Measurements from ENCODE around the gene FAM210B.
"Not testable (repeated sequence)": the region's sequence is repeated elsewhere in the genome, so short reads cannot be mapped to it uniquely, and the experiment has no call there.

Gene FAM210B, protein sequence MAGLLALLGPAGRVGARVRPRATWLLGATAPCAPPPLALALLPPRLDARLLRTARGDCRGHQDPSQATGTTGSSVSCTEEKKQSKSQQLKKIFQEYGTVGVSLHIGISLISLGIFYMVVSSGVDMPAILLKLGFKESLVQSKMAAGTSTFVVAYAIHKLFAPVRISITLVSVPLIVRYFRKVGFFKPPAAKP

DNA sequence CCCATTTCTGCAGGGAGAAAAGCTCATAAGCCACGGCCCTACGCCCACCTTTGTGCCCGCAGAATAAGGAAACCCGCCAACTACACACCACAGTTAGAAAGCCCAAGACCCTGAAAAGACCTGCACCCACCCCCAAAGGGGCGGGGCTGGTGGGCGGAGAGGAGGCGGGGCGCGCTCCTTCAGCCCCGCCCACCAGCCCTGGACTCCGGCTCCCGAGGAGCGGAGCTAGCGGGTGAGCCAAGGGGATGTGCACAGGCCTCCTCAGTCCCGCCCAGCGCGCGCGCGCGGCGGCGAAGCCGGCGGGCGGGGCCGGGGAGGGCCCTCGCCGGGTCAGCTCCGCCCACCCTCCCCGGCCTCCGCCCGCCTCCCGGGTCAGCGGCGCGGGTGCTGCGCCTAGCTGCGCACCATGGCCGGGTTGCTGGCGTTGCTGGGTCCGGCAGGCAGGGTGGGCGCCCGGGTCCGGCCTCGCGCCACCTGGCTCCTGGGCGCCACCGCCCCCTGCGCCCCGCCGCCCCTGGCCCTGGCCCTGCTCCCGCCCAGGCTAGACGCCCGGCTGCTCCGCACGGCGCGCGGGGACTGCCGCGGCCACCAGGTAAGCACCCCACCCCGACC lies at the start of gene FAM210B:
Gene FAM210B (plus strand): TSS at position 375 of the 612 bp plus-strand sequence. CDS start 32 bp downstream, at position 407.
- peak; percentile 100 for DNase-seq (ENCODE audit: insufficient read length, low spot score)
- peak; percentile 98 for FAIRE-seq

DNA sequence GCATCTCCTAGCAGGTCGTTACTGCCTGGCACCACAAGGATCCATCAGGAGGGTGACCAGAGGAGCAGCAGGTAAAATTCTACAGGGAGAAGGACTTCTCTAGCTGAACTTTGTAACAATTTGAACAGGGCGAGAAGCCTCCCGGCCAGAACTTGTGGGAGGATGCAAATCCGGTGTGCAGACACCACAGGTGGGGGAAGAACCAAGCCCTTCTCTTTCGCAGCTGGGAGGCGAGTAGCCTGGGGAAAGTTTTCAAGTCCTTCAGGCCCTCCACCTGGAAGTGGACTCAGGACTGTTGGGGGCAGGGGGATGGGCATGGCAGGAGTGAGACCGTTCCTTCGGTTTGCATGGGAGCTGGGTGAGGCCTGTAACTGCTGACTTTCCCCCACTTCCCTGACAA lies 42.7 kb upstream of the FAM210B start:
- no peak for FAIRE-seq
- no peak for DNase-seq (ENCODE audit: insufficient read length, low spot score)

DNA sequence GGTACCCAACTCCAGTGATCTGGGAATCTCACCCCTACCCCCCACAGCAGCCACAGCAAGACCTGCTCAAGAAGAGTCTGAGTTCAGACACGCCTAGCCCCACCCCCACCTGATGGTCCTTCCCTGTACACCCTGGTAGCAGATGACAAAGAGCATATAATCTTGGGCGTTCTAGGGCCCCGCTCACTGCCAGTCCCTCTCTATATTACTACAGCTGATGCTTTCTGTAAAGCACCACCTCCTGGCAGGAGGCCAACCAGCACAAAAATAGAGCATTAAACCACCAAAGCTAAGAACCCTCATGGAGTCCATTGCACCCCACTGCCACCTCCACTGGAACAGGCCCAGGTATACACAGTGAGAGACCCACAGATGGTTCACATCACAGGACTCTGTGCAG lies 42.3 kb upstream of the FAM210B start:
- no peak for FAIRE-seq
- DNase-seq (ENCODE audit: insufficient read length, low spot score), result no peak

DNA sequence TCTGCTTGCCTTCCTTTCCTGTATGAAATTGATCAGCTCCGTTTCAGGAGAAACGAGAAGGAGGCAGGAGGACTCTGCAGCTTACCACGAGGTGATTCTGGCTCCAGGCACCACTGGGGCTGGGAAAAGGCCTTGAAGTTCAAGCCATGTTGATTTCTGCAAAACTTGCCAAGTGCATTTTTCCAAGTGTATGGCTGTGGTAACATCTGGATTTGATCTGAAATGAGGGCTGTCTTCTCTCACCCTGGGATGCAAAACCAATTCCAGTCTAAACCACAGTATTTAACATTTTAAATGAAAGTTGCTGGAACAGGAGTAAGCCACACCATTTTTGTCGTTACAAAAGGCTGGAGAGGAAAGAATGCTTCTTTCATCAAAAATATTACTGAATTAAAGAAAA lies 36.1 kb upstream of the FAM210B start:
- DNase-seq (ENCODE audit: insufficient read length, low spot score), result no peak

DNA sequence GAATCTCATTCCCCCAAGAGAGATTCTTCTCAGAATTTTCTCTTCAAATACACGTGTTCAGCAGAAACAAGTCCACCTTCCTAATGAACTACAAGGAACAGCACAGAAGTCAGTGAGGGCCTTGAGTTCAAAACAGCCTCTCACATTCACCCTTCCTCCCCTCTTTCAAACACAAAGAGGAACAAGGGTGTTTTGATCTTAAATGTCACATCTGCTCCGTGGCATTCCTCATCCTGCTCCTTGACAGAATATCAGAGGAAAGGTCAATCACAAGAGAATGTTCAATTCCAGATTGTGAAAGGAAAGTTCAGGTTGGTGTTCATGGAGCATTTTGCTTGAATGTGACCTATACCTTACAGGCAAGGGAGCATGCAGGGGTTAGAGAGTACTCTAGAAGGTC lies 35.6 kb upstream of the FAM210B start:
- FAIRE-seq, result peak; percentile 80
- no peak for DNase-seq (ENCODE audit: insufficient read length, low spot score)

More for the DNA sequence above, 36.1 kb upstream of the FAM210B start:
- peak; percentile 89 for FAIRE-seq

DNA sequence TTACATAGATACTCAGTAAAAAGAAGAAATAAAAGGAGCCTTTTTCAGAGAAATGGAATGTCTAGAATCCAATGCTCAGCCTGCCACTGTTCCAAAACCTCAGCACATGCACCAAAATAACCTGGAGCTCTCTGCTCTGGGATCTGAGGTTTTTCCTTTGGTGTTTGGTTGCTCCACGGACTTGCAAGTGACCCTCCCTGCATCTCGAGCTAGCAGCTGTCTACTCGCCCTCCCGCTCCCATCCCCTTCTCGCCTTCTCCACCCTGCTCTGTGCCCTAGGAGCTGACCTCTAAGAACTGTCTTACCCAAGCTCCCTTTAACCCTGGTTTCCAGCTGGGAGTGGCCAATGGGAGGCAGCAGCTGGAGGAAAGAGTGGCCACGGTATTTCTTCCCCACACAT lies 35.1 kb upstream of the FAM210B start:
- FAIRE-seq, result peak; percentile 46

DNA sequence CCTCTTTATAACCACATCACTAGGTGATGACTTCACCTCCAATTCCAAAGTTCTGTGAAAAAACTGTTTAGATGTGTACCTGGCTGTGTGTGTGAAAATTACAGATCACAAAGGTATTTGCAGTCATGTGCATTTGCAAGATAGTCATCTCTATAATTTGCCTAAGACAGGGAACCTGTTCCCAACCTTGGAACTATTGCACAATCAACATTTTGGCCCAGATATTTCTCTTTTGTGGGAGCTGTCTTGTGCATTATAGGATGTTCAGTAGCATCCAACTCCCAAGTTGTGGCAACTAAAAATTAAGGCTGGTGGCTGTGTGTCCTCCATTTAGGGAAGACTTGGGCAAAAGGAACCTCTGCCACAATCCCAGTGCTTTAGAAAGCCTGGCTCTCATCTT lies 34.0 kb upstream of the FAM210B start:
- DNase-seq (ENCODE audit: insufficient read length, low spot score) (no peak), FAIRE-seq (no peak)

More for the DNA sequence above, 35.1 kb upstream of the FAM210B start:
- no peak for DNase-seq (ENCODE audit: insufficient read length, low spot score)

DNA sequence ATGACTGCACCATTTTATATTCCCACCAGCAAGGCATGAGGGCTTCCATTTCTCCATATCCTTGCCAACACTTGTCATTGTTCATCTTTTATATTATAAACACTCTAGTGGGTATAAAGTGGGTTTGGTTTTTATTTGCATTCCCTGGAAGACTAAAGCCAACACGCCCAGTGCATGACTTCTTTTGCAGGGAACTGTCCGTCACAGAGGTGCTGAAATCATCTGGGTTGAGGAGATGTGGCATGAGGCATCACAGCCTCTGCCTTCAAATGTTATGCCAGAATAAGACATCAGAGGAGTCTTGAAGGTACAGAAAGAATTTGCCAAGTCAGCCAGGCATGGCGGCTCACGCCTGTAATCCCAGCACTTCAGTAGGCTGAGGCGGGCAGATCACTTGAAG lies 29.9 kb upstream of the FAM210B start:
- peak; percentile 97 for FAIRE-seq
- DNase-seq (ENCODE audit: insufficient read length, low spot score), result no peak

DNA sequence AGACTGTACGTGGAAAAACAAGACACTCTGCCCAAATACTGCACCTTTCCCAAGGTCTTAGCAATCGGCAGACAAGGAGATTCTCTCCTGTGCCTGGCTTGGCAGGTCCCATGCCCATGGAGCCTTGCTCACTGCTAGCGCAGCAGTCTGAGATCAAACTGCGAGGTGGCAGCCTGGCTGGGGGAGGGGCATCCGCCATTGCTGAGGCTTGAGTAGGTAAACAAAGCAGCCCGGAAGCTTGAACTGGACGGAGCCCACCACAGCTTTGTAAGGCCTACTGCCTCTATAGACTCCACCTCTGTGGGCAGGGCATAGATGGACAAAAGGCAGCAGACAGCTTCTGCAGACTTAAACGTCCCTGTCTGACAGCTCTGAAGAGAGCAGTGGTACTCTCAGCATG lies 22.1 kb upstream of the FAM210B start:
- not testable (repeated sequence) for FAIRE-seq; DNase-seq (ENCODE audit: insufficient read length, low spot score)

DNA sequence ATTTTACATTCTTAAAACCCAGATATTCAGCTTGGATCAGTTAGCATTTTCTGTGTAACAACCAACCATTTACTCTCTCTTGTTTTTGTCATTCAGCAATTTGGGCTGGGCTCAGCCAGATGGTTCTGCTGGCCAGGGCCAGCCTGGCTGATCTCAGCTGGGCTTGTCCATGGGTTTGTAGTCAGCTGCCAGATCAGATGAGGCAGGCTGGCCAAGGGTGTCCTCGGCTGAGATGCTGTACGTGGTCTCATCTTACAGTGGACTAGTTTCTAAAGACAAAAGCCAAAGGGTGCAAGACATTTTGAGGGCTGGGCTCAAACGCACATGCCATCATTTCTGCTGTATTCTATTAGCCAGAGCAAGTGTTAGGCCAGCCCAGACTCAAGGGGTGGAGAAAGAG lies 16.0 kb upstream of the FAM210B start:
- FAIRE-seq, result peak; percentile 68

DNA sequence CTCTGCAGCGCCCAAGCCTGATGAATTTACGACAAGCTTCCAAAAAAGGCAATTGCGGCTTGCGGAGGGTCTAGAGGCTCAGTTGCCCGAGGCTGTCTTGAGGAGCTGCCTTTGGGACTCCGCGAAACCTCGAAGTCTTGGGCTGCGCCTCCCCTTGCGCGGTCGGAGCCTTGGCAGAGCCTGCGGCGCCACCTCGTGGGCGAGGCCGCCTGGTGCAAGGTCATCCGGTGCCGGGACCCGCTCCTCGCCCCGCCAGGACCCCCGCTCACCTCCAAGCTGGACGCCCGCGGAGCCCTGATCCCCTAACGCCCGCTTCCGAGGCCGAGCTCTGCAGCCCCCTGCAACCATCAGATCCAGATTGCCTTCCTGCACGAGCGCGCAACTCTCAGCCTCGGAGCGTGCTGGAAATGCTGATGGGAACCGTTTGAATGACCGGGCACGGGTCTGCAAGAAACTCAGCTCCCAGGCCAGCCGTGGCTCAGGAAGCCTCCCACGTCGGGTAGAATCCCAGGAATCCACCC lies 14.9 kb upstream of the FAM210B start:
- DNase-seq (ENCODE audit: insufficient read length, low spot score) (peak; percentile 45), FAIRE-seq (peak; percentile 9)

More for the DNA sequence above, 16.0 kb upstream of the FAM210B start:
- DNase-seq (ENCODE audit: insufficient read length, low spot score), result no peak

DNA sequence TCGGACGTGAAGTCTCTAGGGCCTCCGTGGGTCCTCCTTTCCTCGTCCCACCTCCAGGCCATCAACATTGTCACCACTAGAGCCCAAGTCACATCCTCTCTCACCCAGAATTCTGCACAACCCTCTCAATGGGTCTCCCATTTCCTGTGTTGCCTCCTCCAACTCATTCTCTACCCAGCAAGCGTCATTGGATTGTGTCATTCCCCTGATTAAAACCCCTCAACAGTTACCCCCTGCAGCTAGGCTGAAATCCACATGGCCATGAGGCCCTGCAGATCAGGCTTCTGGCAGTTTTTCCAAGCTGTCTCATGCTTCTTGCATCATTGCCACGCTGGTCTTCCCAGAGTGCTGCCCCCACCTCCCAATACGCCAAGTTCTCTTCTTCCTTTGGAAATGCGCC lies 12.9 kb upstream of the FAM210B start:
- DNase-seq (ENCODE audit: insufficient read length, low spot score) (no peak), FAIRE-seq (no peak)

DNA sequence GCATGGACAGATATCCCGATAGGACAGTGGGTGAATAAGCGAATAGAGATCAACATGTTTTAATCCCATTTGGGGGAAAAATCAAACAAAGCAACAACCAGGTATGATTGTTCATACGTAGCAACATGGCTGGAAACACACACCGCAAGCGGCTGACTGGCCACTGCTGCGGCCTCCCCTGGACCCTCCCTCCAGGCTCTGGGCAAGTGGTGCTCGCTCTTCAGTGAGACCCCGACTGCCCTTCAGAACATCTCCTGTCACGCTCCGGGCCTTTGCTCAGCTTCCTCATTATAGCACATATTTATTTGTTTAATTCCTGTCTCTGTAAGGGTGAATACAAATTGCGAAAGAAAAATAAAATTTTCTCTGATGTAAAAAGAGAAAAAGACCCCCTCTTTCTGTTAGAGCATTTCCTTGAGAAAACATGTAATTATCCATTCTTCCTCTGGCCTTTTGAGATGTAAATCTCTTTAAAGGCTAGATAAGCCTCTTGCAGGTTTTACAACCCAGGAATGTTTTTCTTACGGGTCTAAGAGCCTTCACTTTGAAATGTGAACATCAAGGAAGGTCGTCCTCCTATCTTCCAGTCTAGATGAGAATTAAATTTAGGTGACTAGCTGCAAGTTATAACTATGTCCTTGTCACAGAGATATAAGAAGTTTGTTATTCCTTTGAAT lies 11.0 kb upstream of the FAM210B start:
- DNase-seq (ENCODE audit: insufficient read length, low spot score) (no peak), FAIRE-seq (no peak)

DNA sequence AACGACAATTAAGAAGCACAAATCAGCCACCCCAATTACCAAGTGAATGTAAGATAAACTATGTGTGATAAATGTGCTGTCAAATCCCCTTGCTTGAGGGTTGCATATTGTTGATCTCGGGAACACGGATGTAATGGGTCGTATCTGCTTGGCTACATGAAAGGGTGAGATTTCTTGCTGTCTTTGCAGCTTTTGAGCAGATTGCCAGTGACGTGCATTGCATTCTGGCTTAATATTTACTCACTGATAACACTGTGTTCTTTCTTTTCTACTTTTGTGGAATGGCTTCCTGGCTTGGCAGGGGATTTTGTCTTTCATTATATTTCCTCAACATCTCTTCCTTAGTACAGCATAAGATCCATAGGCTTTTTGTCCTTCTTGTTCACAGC lies 10.5 kb upstream of the FAM210B start:
- FAIRE-seq, result peak; percentile 86
- no peak for DNase-seq (ENCODE audit: insufficient read length, low spot score)

DNA sequence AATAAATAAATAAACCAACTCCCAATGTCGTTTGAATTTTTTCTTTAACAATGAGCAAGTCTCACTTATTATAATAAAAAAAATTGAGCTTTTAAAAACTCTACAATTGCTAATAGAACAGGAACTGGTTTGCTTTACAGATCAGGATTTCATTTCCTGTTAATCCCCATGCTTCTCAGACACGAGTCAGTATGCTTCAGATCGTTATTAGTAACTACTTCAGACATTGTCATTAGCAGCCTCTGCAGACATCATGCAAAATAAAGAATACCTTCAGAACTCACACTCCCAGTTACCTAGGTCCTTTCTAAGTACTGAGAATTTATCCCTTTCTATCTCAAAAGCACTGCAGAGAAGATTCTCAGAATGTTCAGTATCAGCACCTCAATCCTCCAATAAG lies 10.0 kb upstream of the FAM210B start:
- FAIRE-seq (no peak), DNase-seq (ENCODE audit: insufficient read length, low spot score) (no peak)

DNA sequence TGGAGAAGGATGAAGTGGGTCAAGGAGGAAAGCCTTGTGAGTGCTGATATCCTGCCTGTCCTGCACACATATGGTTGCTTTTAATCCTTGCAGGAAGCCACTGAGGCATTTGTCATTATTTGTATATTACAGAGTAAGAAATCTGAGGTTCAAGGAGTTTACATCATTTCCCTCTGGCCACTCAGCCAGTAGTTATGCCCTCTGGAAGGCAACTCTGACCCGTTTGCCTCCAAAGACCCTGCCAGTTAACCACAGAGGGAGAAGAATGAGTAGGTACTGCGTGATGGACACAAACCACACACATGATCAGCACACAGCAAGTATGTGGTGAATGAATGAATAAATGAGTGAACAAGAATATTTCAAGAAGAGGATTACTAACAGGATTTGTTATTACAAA lies 7.9 kb upstream of the FAM210B start:
- no peak for DNase-seq (ENCODE audit: insufficient read length, low spot score)
- FAIRE-seq, result peak; percentile 95

DNA sequence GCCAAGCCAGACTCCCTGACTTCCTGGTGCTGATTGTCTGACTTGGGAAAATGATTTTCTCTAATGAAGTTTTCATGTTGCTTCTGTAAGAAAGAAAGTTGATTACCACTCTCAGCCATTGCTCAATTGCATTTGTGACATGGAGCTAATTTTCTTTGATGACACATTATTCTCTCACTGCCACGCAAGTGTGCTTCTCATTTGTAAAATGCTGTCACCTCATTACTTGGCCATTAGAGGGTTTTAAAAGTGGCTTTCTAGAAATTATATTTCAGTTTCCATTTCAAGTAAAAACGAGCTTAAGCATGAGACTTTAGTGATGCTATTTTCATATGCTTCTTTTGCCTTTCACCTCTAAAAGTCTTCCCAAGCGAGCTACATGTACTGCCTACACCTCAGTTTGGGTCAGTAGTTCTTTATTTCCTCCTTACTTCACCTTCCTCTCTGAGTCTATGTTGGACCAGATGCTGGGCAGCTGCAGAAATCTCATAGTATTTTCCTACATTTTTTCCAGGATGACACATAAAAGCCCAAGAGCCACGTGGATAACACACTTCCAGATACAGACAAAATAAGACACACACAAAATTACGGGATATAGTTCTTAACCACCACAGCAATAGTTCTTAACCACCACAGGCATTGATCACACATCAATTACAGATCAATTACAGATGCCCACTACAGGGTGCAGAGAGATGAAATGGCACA lies 6.3 kb upstream of the FAM210B start:
- DNase-seq (ENCODE audit: insufficient read length, low spot score), result no peak
- peak; percentile 60 for FAIRE-seq

DNA sequence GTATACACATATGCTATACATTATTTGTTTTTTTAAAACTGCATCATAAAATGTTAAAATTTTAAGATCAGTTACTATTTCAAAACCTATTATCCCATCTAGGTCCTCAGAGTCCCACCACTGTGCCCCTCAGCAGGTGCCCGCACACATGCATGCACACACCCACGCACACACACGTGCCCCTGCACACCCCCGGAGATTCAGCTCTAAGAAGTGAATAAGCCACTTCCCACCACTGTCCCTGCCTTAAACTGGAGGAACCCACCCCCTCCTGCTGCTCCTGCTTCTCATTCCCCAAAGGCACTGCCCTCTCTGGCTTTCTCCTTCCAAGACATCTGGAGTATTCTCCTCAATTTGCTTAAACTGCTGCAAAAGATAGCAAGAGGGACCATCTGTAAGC lies 5.4 kb upstream of the FAM210B start:
- DNase-seq (ENCODE audit: insufficient read length, low spot score) (no peak), FAIRE-seq (no peak)

DNA sequence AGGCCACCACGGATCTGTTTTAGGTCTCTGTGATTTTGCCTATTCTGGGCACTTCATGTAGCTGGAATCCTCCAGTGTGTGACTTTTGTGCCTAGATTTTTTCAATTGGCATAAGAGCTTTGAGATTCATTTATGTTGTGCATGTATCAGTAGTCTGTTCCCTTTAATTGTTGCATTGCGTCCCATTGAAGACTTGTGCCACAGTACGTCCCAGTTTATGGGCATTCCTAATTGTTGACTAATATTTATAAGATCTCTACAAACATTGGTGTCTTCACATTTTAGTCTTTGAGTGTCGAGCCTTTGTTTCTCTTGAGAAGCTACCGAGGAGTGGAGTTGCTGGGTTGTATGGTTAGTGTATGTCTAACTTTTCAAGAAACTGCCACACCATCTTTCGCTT lies 704 bp upstream of the FAM210B start:
- peak; percentile 85 for FAIRE-seq
- peak; percentile 59 for DNase-seq (ENCODE audit: insufficient read length, low spot score)

DNA sequence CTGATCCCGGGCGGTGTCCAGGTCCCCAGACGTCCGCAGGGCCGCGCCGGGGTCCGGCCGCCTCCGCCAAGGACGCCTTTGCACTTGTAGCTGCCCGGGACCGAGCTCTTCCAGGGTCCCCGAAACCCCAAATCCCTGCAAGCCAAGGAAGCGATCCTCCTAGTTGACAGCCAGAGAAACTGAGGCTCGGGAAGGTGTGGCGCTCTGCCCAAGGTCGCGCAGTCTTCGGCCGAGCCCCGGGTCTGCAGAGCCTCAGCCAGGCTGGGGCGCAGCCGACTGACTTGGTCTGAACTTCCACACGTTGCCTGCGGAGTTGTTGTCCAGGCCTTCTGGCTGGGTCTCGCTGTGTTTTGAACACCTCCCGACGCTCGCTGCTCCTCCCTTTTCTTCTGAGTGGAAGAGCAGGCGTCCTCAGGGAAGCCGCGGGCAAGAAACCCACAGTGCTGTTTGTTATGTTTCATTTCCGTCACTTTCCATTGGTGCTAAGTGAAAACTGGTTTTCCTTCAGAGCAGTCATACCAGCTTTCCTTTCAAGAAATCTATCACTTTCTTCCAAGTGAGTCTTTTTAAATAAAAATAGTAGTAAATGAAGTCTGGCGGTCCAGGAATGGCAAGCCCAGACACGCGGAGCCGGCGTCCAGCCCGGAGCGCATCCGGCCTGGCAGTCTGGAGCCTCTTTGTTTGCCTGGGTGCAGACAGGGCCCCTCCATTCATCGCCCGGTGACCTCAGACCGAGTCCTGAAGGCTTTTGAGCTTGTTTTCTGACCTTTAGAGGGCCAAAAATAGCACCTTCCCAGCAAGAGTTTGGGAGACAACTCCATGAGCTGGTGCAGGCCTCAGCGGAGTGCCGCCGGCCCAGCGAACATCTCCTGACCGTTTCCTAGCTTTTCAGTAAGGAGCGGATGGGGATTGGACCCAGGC lies 698 bp downstream of the FAM210B start:
- FAIRE-seq, result peak; percentile 74

More for the DNA sequence above, 698 bp downstream of the FAM210B start:
- DNase-seq (ENCODE audit: insufficient read length, low spot score), result peak; percentile 83

Data from HTR-8/SVneo (cell line).